Spinal cord (tissue), 10 donors: ENCODE measurements around the gene HHIP. TPM values are rescaled to one million over a fixed set of nuclear protein-coding genes. Genes with fewer than 3 reads are reported as not detected.

Experiments
- DNase-seq, 6 donors: peaks; one replicate each; pipeline versions ENCODE4 v3.0.0 to v3.0.0-alpha.2; 2013 to 2015; ENCODE audit warnings: low spot score in 6 of 6, low read depth in 4 of 6
- H3K27ac ChIP-seq: one replicate; pipeline ENCODE4 v1.5.1; 2013; ENCODE audit warnings: low read depth, low read length, control low read depth
- H3K27me3 ChIP-seq: one replicate; pipeline ENCODE4 v1.6.1; 2013; ENCODE audit warnings: low read length; ENCODE audit not compliant: control insufficient read depth, insufficient read depth
- H3K36me3 ChIP-seq: one replicate; pipeline ENCODE4 v1.6.1; 2013; ENCODE audit warnings: low read length; ENCODE audit not compliant: control insufficient read depth, insufficient read depth
- H3K4me1 ChIP-seq: one replicate; pipeline ENCODE4 v1.6.1; 2013; ENCODE audit warnings: low read length; ENCODE audit not compliant: control insufficient read depth, insufficient read depth
- H3K4me3 ChIP-seq: one replicate; pipeline ENCODE4 v1.5.1; 2013; ENCODE audit warnings: low read depth, low read length, control low read depth
- H3K9me3 ChIP-seq: one replicate; pipeline ENCODE4 v1.6.1; 2013; ENCODE audit warnings: low read length; ENCODE audit not compliant: control insufficient read depth, insufficient read depth
- WGBS: methylation state at CpG from one replicate; pipeline ENCODE4 v1.1.5; 2013; ENCODE audit warnings: missing lambda C conversion rate; ENCODE audit not compliant: insufficient coverage; 5-methylcytosine and 5-hydroxymethylcytosine counted together
- polyA plus RNA-seq, 2 donors: library from polyadenylated mRNA; unstranded; fragments of 120-200 nt; gene quantifications; one replicate each; pipeline ENCODE4 v1.2.1, GENCODE V29; 2013; ENCODE audit not compliant: insufficient read length in 2 of 2
- total RNA-seq, 2 donors: library from RNA; depleted of rRNA in 1 of 2; stranded (reverse); fragments of 120-200 nt in 1 of 2; fragments of >200 nt in 1 of 2; gene quantifications; one replicate each; pipeline versions ENCODE4 v1.2.3 to v1.2.4, GENCODE V29; 2013 to 2014
- donor health status: healthy.

Gene HHIP
- total and polyA plus RNA-seq, 4 donors: 9.9 to 36.1 (median 12.7) TPM

GRCh38 chr4:144712775-144713174, 66.8 kb downstream of the HHIP start:
- WGBS: no CpG with 5 or more reads among the region's 3 CpGs
- Histone ChIP-seq H3K27ac (no peak overlapping the region), H3K4me3 (no peak overlapping the region), H3K4me1 (no peaks in the 10 kb centered on the region), H3K36me3 (no peaks in the 10 kb centered on the region), H3K27me3 (no peaks in the 10 kb centered on the region), H3K9me3 (no peaks in the 10 kb centered on the region)
- no peak for DNase-seq

- Histone ChIP-seq H3K4me1 (no peaks in the 10 kb centered on the region), H3K36me3 (no peaks in the 10 kb centered on the region), H3K27me3 (no peaks in the 10 kb centered on the region), H3K27ac (no peak overlapping the region), H3K9me3 (no peaks in the 10 kb centered on the region), H3K4me3 (no peak overlapping the region)
- WGBS: no CpG with 5 or more reads among the region's 3 CpGs
- no peak for DNase-seq
Measured at GRCh38 chr4:144714166-144714565, 68.2 kb downstream of the HHIP start.

GRCh38 chr4:144715230-144715629, 69.3 kb downstream of the HHIP start:
- H3K27me3 ChIP-seq: no peaks in the 10 kb centered on the region
- no peak overlapping the region for H3K4me3 ChIP-seq
- no peak overlapping the region for H3K27ac ChIP-seq
- no peaks in the 10 kb centered on the region for H3K4me1 ChIP-seq
- no peaks in the 10 kb centered on the region for H3K9me3 ChIP-seq
- 100% methylated on average over 1 of the region's 2 CpGs for WGBS
- no peaks in the 10 kb centered on the region for H3K36me3 ChIP-seq
- no peak for DNase-seq

GRCh38 chr4:144716778-144717177, 70.8 kb downstream of the HHIP start:
- no peak overlapping the region for H3K4me3 ChIP-seq
- no peaks in the 10 kb centered on the region for H3K27me3 ChIP-seq
- H3K36me3 ChIP-seq: no peaks in the 10 kb centered on the region
- no peaks in the 10 kb centered on the region for H3K4me1 ChIP-seq
- H3K27ac ChIP-seq: no peak overlapping the region
- H3K9me3 ChIP-seq: no peaks in the 10 kb centered on the region
- no peak for DNase-seq
- WGBS: no CpG with 5 or more reads among the region's 5 CpGs

- Histone ChIP-seq H3K4me3 (no peak overlapping the region), H3K27ac (no peak overlapping the region), H3K9me3 (no peaks in the 10 kb centered on the region), H3K36me3 (no peaks in the 10 kb centered on the region), H3K27me3 (no peaks in the 10 kb centered on the region), H3K4me1 (no peaks in the 10 kb centered on the region)
- 56% methylated on average over 4 of the region's 4 CpGs for WGBS
- DNase-seq: no peak
Measured at GRCh38 chr4:144718958-144719512, 73.1 kb downstream of the HHIP start.

GRCh38 chr4:144720491-144720890, 74.5 kb downstream of the HHIP start:
- Histone ChIP-seq H3K4me1 (no peaks in the 10 kb centered on the region), H3K36me3 (no peaks in the 10 kb centered on the region), H3K4me3 (no peak overlapping the region), H3K27me3 (no peaks in the 10 kb centered on the region), H3K9me3 (no peaks in the 10 kb centered on the region), H3K27ac (no peak overlapping the region)
- DNase-seq: no peak
- WGBS: no CpG with 5 or more reads among the region's 3 CpGs

- no peak overlapping the region for H3K4me3 ChIP-seq
- H3K9me3 ChIP-seq: no peaks in the 10 kb centered on the region
- no peak for DNase-seq
- H3K4me1 ChIP-seq: no peaks in the 10 kb centered on the region
- no peaks in the 10 kb centered on the region for H3K36me3 ChIP-seq
- no peak overlapping the region for H3K27ac ChIP-seq
- no peaks in the 10 kb centered on the region for H3K27me3 ChIP-seq
Measured at GRCh38 chr4:144721994-144722393, 76.0 kb downstream of the HHIP start.

GRCh38 chr4:144723471-144723870, 77.5 kb downstream of the HHIP start:
- Histone ChIP-seq H3K4me3 (no peak overlapping the region), H3K36me3 (no peaks in the 10 kb centered on the region), H3K27me3 (no peaks in the 10 kb centered on the region), H3K9me3 (no peaks in the 10 kb centered on the region), H3K27ac (no peak overlapping the region), H3K4me1 (no peaks in the 10 kb centered on the region)
- DNase-seq: no peak

GRCh38 chr4:144729175-144729574, 83.2 kb downstream of the HHIP start:
- H3K27ac ChIP-seq: no peak overlapping the region
- H3K9me3 ChIP-seq: no peaks in the 10 kb centered on the region
- H3K36me3 ChIP-seq: no peaks in the 10 kb centered on the region
- WGBS: 21% methylated on average over 2 of the region's 2 CpGs
- H3K4me3 ChIP-seq: no peak overlapping the region
- no peaks in the 10 kb centered on the region for H3K27me3 ChIP-seq
- H3K4me1 ChIP-seq: no peaks in the 10 kb centered on the region
- DNase-seq: no peak

- H3K27ac ChIP-seq: no peak overlapping the region
- H3K4me3 ChIP-seq: no peak overlapping the region
- H3K4me1 ChIP-seq: no peaks in the 10 kb centered on the region
- H3K36me3 ChIP-seq: no peaks in the 10 kb centered on the region
- H3K9me3 ChIP-seq: no peaks in the 10 kb centered on the region
- DNase-seq: no peak
- no CpG with 5 or more reads among the region's 4 CpGs for WGBS
- H3K27me3 ChIP-seq: no peaks in the 10 kb centered on the region
Measured at GRCh38 chr4:144732584-144733428, 86.8 kb downstream of the HHIP start.
